Activated T-helper 2 cell treated with anti-CD3 and anti-CD28 coated beads, Interferon-gamma antibody, Interleukin-2, Interleukin-4, amounts not matched to agents 10 μg/mL and 5 μg/mL and 100 μg/mL, durations not matched to agents 14 hours and 24 hours and 36 hours (primary cell): Measurements from ENCODE around the gene A2M. TPM values are rescaled to one million over a fixed set of nuclear protein-coding genes. Genes with fewer than 3 reads are reported as not detected.

Experiments
- DNase-seq: peaks from one replicate; pipeline ENCODE4 v3.0.0; 2021; ENCODE audit warnings: low spot score
- H3K27ac Mint-ChIP-seq: one replicate; pipeline ENCODE4 v1.8.0; 2021; ENCODE audit warnings: mixed read lengths
- H3K27me3 Mint-ChIP-seq: one replicate; pipeline ENCODE4 v1.8.0; 2021; ENCODE audit warnings: low read depth, mixed read lengths
- H3K36me3 Mint-ChIP-seq: one replicate; pipeline ENCODE4 v1.8.0; 2021; ENCODE audit warnings: low read depth, mixed read lengths
- H3K4me1 Mint-ChIP-seq: one replicate; pipeline ENCODE4 v1.8.0; 2021; ENCODE audit warnings: low read depth, mixed read lengths
- H3K4me3 Mint-ChIP-seq: one replicate; pipeline ENCODE4 v1.8.0; 2021; ENCODE audit warnings: low read depth, mild to moderate bottlenecking, moderate library complexity, mixed read lengths
- H3K9me3 Mint-ChIP-seq: one replicate; pipeline ENCODE4 v1.8.0; 2021; ENCODE audit warnings: mixed read lengths
- intact Hi-C: fragments of 100-400 bp; cut with micrococcal nuclease; formaldehyde crosslinking; loops from one replicate; pipeline ENCODE4 v1.15.1; 2023
- total RNA-seq: library from RNA; stranded (reverse); gene quantifications from 2 replicates; pipeline ENCODE4 v1.2.3, GENCODE V29; 2022

A2M gene
- total RNA-seq, 1 donor from 2014 or later = not detected

DNA sequence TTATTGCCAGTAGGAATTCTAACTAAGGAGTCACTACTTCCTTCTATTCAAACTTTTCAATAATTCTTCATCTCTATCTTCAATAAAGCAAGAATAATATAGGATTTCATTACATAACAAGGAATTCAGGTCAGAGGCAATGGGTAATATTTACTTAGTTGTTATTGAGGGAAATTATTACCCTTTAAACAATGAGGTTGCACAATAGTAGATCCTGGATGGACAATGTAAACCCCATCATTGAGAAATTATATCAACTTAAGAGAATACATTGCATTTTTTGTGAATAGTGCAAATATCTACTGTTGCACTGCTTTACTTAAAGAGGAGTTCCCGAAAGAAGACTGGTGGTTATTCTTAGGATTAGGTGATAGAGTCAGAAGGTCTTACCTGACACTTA lies 43.8 kb downstream of the A2M start:
- Mint-ChIP-seq H3K27me3 (peaks cover 7% of the 10 kb centered on the region), H3K27ac (no peak overlapping the region), H3K9me3 (no peaks in the 10 kb centered on the region), H3K4me1 (no peaks in the 10 kb centered on the region), H3K36me3 (no peaks in the 10 kb centered on the region), H3K4me3 (no peak overlapping the region)
- intact Hi-C loops = no loop called here
- no peak for DNase-seq

DNA sequence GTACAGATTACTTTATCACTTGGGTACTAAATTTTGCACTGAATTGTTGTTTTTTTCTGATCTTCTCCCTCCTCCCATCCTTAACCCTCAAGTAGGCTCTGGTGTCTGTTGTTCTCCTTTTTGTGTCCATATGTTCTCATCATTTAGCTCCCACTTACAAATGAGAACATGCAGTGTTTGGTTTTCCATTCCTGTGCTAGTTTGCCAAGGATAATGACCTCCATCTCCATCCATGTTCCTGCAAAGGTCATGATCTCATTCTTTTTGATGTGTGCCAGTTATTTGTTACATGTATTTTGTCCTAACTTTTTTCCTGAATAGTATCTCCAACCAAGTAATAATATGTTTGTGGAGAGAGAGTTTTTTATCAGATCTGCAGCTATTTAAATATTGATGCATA lies 44.2 kb downstream of the A2M start:
- intact Hi-C loops = no loop called here
- Mint-ChIP-seq H3K9me3 (no peaks in the 10 kb centered on the region), H3K27ac (no peak overlapping the region)

DNA sequence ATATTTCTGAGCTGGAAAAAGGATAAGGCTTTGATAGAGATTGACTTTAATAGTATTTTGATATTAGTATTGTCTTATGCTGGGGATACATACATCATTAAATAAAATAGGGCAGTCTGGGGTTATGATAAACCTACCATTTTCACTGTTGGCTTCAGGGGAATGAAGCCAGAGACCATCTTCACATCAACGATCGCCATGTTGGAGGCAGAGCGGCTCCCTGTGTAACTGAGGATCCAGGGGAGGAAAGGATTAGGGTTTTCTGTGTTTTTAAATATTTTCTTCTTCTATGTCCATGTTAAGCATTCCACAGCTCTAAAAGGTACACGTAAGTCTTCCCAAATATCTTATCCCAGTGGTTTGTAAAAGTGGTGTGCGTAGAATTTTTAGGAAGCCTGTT lies 45.4 kb downstream of the A2M start:
- DNase-seq = no peak
- intact Hi-C loops = no loop called here
- Mint-ChIP-seq H3K9me3 (no peaks in the 10 kb centered on the region), H3K4me3 (no peak overlapping the region), H3K4me1 (no peaks in the 10 kb centered on the region), H3K27me3 (peaks cover 19% of the 10 kb centered on the region), H3K36me3 (no peaks in the 10 kb centered on the region), H3K27ac (no peak overlapping the region)

More for the DNA sequence above, 44.2 kb downstream of the A2M start:
- Mint-ChIP-seq H3K36me3 (no peaks in the 10 kb centered on the region), H3K4me3 (no peak overlapping the region), H3K4me1 (no peaks in the 10 kb centered on the region), H3K27me3 (peaks cover 10% of the 10 kb centered on the region)
- no peak for DNase-seq

DNA sequence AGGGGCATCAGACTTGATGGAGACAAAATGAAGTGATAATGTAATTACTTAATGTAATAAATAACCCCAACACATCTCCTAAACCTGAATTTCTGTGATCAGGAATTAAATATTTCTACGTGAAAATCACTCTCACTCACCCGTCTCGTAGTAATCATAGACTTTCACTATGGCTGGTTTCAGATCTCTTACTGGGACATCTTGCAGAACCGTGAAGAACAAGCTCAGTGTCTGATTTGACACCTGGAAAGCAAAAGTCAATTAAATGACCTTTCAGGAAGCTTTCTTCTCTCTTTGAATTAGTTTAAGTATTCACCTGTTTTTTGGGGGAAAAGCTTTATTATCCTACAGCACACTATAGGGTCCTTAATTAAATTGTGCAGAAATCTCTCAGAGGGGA lies 47.1 kb downstream of the A2M start:
- Mint-ChIP-seq H3K4me1 (peaks cover 3% of the 10 kb centered on the region), H3K27me3 (peaks cover 24% of the 10 kb centered on the region), H3K9me3 (no peaks in the 10 kb centered on the region), H3K36me3 (no peaks in the 10 kb centered on the region), H3K27ac (no peak overlapping the region), H3K4me3 (no peak overlapping the region)
- no peak for DNase-seq
- intact Hi-C loops = loop anchor here (5.0 kb wide), 1 partner anchor 249 kb away; no protein-coding TSS in a partner anchor

DNA sequence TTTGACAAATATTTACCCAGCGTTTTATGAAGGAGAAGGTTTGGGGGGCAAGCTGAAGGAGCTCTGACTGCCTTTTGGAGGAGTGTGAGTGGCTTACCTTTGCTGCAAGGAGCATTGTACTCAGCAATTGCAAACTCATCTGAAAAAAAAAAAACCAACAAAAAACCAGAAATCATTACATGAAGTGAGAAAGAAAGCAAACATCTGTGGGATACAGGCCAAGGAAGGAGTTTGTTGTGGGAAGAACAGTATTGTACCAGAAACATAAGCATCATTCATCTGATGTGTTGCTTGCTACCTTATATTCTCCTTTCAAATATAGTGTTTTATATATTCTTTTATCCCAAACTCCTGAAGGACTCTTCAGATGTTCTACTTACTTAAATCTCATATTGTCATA lies 47.6 kb downstream of the A2M start:
- no peaks in the 10 kb centered on the region for H3K9me3 Mint-ChIP-seq
- H3K36me3 Mint-ChIP-seq = no peaks in the 10 kb centered on the region
- intact Hi-C loops = loop anchor here (5.0 kb wide), 1 partner anchor 249 kb away; no protein-coding TSS in a partner anchor
- no peak overlapping the region for H3K4me3 Mint-ChIP-seq
- no peak overlapping the region for H3K27ac Mint-ChIP-seq
- H3K27me3 Mint-ChIP-seq = peaks cover 29% of the 10 kb centered on the region
- peaks cover 3% of the 10 kb centered on the region for H3K4me1 Mint-ChIP-seq
- DNase-seq = no peak

DNA sequence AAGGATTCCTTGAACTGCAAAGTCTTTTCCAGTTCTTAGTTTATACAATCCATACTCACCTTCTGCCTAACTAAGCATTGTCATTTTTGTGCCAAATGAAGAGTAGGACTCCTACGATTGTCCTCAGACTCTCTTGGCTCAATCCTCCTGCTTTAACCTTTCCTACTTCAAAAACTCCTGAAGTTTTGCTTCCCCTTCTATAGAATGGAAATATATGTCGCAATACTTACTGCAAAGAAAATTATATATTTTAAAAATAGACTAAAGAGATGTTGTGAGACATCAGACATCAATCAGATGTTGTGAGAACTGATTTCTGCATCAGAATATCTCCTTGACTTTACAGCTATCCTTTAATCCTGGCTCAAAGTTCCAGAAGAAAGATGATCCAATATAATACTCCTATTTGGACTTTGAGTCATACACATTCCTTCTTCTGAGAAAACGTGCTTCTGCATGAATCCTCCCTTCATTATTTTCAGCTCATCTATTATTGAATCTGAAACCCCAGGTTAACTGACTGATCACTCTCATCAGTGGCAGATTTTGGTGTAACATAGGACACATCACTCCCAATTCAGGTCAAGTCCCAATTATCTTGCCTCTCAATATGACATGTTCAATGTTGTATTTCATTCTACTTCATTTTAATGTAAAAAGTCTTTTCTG lies 48.8 kb downstream of the A2M start:
- Mint-ChIP-seq H3K4me1 (peaks cover 3% of the 10 kb centered on the region), H3K27ac (no peak overlapping the region), H3K4me3 (no peak overlapping the region), H3K27me3 (peaks cover 29% of the 10 kb centered on the region), H3K36me3 (no peaks in the 10 kb centered on the region), H3K9me3 (no peaks in the 10 kb centered on the region)
- no peak for DNase-seq
- intact Hi-C loops = loop anchor here (5.0 kb wide), 1 partner anchor 250 kb away; no protein-coding TSS in a partner anchor

DNA sequence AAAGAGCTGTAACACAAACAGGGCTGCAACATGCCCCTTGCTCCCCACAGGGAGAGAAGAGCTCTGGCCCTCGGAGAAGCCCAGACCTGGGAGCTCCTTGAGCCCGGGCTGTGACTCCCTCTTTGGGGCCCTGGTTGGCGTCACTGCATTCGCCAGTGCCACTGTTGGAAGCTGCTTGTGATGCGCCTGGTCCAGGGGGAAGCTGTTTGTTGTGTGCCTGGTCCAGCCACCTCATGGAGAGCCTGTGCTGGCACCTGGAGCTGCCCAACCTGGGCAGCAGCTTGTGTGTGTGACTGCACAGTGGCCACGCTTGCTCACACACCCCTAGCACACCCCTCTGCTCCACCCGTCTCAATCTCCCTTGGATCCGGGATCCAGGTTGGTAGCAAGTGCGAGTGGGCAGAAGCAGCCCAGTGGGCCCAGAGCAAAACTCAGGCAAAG lies 49.5 kb downstream of the A2M start:
- H3K4me1 Mint-ChIP-seq = peaks cover 3% of the 10 kb centered on the region
- peak overlapping the region; percentile 23 for H3K4me3 Mint-ChIP-seq
- DNase-seq = no peak
- intact Hi-C loops = loop anchor here (5.0 kb wide), 1 partner anchor 251 kb away; no protein-coding TSS in a partner anchor
- no peaks in the 10 kb centered on the region for H3K9me3 Mint-ChIP-seq
- peaks cover 27% of the 10 kb centered on the region for H3K27me3 Mint-ChIP-seq
- no peaks in the 10 kb centered on the region for H3K36me3 Mint-ChIP-seq
- no peak overlapping the region for H3K27ac Mint-ChIP-seq

DNA sequence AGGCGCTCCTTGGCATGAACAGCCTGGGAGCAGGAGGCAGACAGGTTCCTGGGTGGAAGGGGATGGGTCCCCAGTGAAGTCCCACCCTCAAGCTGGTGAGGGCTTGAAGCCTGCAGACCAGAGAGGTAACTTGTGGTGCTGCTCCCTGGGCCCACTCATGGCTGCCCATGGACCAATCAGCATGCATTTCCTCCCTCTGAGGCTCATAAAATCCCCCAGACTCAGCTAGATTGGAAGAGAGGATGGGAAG lies 50.2 kb downstream of the A2M start:
- H3K9me3 Mint-ChIP-seq = no peaks in the 10 kb centered on the region
- peaks cover 3% of the 10 kb centered on the region for H3K4me1 Mint-ChIP-seq
- H3K36me3 Mint-ChIP-seq = no peaks in the 10 kb centered on the region
- intact Hi-C loops = loop anchor here (5.0 kb wide), 1 partner anchor 252 kb away; no protein-coding TSS in a partner anchor
- no peak overlapping the region for H3K27ac Mint-ChIP-seq
- peaks cover 27% of the 10 kb centered on the region for H3K27me3 Mint-ChIP-seq
- no peak overlapping the region for H3K4me3 Mint-ChIP-seq
- DNase-seq = no peak

DNA sequence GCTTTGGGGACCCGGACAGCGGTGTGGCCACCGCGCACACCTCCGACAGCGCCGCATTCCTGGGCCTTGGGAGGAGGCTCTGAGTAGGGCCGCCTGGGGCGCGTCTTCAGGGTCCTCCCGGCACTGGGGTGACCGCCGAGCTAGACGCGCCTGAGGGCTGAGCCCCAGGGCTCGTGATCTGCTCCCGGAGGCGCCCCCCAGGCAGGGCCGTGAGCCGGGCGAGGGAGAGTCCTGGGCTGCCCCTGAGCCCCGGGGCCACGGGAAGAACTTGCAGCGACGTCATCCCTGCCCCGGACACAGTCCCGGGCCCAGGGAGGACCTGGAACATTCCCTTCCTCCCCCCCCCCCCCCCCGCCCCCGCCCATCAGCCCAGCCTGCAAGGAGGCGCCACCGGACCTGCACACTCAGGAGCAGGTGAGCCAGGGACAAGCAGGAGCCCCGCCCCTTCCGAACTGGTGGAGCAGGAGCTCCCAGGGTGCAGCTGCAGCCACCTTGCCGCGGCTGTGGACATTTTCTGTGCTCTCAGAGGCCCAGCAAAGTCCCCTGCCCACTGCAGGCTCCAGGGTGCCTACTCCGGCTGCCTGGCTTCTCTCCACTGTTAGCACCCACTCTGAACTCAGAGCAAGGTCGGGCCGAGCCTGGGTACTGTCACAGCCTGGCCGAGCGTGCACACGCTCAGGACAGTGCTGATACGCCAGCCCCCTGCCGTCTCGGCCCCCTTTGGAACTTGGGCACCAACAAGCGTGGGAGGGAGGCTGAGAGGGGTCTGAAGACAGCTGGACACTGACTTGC lies 50.7 kb downstream of the A2M start:
- Mint-ChIP-seq H3K27me3 (peaks cover 27% of the 10 kb centered on the region), H3K9me3 (no peaks in the 10 kb centered on the region), H3K4me3 (peak overlapping the region; percentile 17), H3K4me1 (peaks cover 3% of the 10 kb centered on the region), H3K36me3 (no peaks in the 10 kb centered on the region), H3K27ac (no peak overlapping the region)
- intact Hi-C loops = loop anchor here (5.0 kb wide), 1 partner anchor 252 kb away; no protein-coding TSS in a partner anchor
- DNase-seq = no peak

DNA sequence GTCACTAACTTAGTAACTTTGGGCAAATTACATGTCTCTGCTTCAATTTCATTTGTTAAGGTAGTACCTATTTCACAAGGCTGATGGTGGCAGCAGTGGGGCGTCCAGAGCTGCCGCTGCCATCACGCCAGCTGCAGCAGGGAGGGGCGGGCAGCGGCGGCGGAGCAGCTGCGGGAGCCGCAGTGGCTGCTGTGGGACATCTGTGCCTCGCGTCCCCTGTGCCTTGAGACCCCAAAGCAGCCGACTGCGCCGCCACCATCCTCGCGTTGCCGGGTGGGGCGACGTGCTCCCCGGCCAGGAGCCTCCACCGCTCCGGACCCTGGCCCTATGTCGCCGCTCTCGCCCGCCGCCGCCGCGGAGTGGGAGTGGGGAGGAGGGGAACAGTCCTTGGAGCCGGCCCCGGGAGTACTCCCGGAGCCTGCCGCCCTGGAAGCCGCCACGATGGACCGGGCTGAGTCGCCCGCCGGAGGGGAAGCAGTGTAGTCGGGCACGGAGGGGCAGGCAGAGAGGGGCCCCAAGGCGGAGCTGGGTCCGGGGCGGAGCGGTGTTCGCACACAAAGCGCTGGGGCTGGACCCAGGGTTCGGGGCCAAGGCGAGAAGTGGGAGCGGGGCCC lies 51.4 kb downstream of the A2M start:
- Mint-ChIP-seq H3K27me3 (peaks cover 27% of the 10 kb centered on the region), H3K9me3 (no peaks in the 10 kb centered on the region), H3K27ac (no peak overlapping the region), H3K36me3 (no peaks in the 10 kb centered on the region), H3K4me1 (peaks cover 3% of the 10 kb centered on the region), H3K4me3 (peak overlapping the region; percentile 51)
- no peak for DNase-seq
- intact Hi-C loops = no loop called here

DNA sequence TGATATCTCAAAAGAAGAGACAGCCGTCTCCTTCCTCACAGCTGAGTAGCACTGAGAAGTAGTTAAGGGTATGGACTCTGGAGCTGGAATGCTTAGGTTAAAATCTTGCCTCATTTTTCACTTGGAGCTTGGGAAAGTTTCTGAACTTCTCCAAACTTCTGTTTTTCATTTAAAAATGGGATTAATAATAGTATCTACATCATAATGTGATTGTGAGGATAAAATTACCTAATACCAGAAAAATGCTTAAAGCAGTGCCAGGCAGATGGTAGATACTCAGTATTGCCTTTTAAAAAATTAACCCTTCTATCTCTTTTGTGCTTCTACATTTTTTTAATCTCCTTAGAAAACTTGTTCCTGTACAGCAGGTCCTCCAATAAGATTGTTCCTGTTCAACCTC lies 63.1 kb downstream of the A2M start:
- Mint-ChIP-seq H3K36me3 (no peaks in the 10 kb centered on the region), H3K9me3 (no peaks in the 10 kb centered on the region), H3K4me1 (peaks cover 7% of the 10 kb centered on the region), H3K27me3 (peaks cover 19% of the 10 kb centered on the region), H3K27ac (no peak overlapping the region), H3K4me3 (no peak overlapping the region)
- intact Hi-C loops = no loop called here
- no peak for DNase-seq

DNA sequence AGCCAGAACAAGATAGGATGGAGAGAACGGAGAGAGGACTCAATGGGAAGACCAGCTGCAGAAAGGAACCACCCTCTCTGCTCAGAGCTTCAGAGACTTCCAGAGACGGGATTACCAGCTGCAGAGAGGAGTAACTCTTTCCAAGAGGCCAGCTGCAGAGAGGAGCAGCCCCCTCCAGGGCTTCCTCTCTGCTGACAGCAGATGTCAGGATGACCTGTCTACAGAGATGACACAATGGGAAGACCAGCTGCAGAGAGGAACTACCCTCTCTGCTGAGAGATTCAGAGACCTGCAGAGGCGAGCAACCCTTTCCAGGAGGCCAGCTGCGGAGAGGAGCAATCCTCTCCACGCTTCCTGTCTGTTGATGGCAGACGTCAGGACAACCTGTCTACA lies 64.6 kb downstream of the A2M start:
- intact Hi-C loops = no loop called here
- Mint-ChIP-seq H3K9me3 (no peaks in the 10 kb centered on the region), H3K27ac (no peak overlapping the region), H3K4me3 (no peak overlapping the region), H3K36me3 (no peaks in the 10 kb centered on the region), H3K27me3 (peaks cover 19% of the 10 kb centered on the region), H3K4me1 (peaks cover 9% of the 10 kb centered on the region)
- DNase-seq = no peak
